ENCODE measurements around the gene IL36G.

IL36G gene

GRCh38 chr2:112967023-112967422 is 10.8 kb upstream of the IL36G start:
- DNase-seq (ENCODE audit: low read depth, low spot score) = no peak
- H3K27ac ChIP-seq = no peak overlapping the region

GRCh38 chr2:112972423-112973086 is 5.3 kb upstream of the IL36G start:
- H3K27ac ChIP-seq = peak overlapping the region; percentile 70
- peak; percentile 92 for DNase-seq (ENCODE audit: low read depth, low spot score)

GRCh38 chr2:112973156-112973555 is 4.7 kb upstream of the IL36G start:
- peak overlapping the region; percentile 70 for H3K27ac ChIP-seq
- DNase-seq (ENCODE audit: low read depth, low spot score) = peak; percentile 60

GRCh38 chr2:112979731-112980130 is 1.9 kb downstream of the IL36G start:
- no peak overlapping the region for H3K27ac ChIP-seq
- no peak for DNase-seq (ENCODE audit: low read depth, low spot score)

- no peak for DNase-seq (ENCODE audit: low read depth, low spot score)
Measured at GRCh38 chr2:112980537-112980936, 2.7 kb downstream of the IL36G start.

GRCh38 chr2:112985090-112985489 is 7.3 kb downstream of the IL36G start:
- H3K27ac ChIP-seq = no peak overlapping the region
- DNase-seq (ENCODE audit: low read depth, low spot score) = no peak

More at GRCh38 chr2:112980537-112980936, 2.7 kb downstream of the IL36G start:
- H3K27ac ChIP-seq = no peak overlapping the region

- no peak for DNase-seq (ENCODE audit: low read depth, low spot score)
- no peak overlapping the region for H3K27ac ChIP-seq
Measured at GRCh38 chr2:112989611-112990010, 11.8 kb downstream of the IL36G start.

GRCh38 chr2:112993831-112994230 is 16.0 kb downstream of the IL36G start:
- H3K27ac ChIP-seq = no peak overlapping the region
- DNase-seq (ENCODE audit: low read depth, low spot score) = no peak

GRCh38 chr2:112994648-112995047 is 16.8 kb downstream of the IL36G start:
- H3K27ac ChIP-seq = no peak overlapping the region

GRCh38 chr2:112995346-112995920 is 17.6 kb downstream of the IL36G start:
- no peak for DNase-seq (ENCODE audit: low read depth, low spot score)
- no peak overlapping the region for H3K27ac ChIP-seq

More at GRCh38 chr2:112994648-112995047, 16.8 kb downstream of the IL36G start:
- DNase-seq (ENCODE audit: low read depth, low spot score) = no peak

GRCh38 chr2:112996635-112997034 is 18.8 kb downstream of the IL36G start:
- H3K27ac ChIP-seq = no peak overlapping the region
- DNase-seq (ENCODE audit: low read depth, low spot score) = no peak

GRCh38 chr2:112997151-112997550 is 19.3 kb downstream of the IL36G start:
- DNase-seq (ENCODE audit: low read depth, low spot score) = no peak
- H3K27ac ChIP-seq = no peak overlapping the region

GRCh38 chr2:113000436-113000835 is 22.6 kb downstream of the IL36G start:
- no peak for DNase-seq (ENCODE audit: low read depth, low spot score)

GRCh38 chr2:113002677-113003076 is 24.9 kb downstream of the IL36G start:
- no peak overlapping the region for H3K27ac ChIP-seq
- DNase-seq (ENCODE audit: low read depth, low spot score) = no peak

More at GRCh38 chr2:113000436-113000835, 22.6 kb downstream of the IL36G start:
- no peak overlapping the region for H3K27ac ChIP-seq

GRCh38 chr2:113005030-113005509 is 27.3 kb downstream of the IL36G start, which contains the start of gene IL36A:
TSS of gene IL36A (plus strand) at chr2:113005459. CDS start at chr2:113005872, 413 bp downstream.
- H3K27ac ChIP-seq = peak within 1 kb of the TSS; percentile 49
- no peak for DNase-seq (ENCODE audit: low read depth, low spot score)

- DNase-seq (ENCODE audit: low read depth, low spot score) = no peak
- no peak overlapping the region for H3K27ac ChIP-seq
Measured at GRCh38 chr2:113007250-113007649, 29.4 kb downstream of the IL36G start.

- no peak overlapping the region for H3K27ac ChIP-seq
- no peak for DNase-seq (ENCODE audit: low read depth, low spot score)
Measured at GRCh38 chr2:113009622-113010021, 31.8 kb downstream of the IL36G start.

GRCh38 chr2:113010088-113010487 is 32.3 kb downstream of the IL36G start:
- no peak for DNase-seq (ENCODE audit: low read depth, low spot score)
- no peak overlapping the region for H3K27ac ChIP-seq

GRCh38 chr2:113011108-113011507 is 33.3 kb downstream of the IL36G start:
- DNase-seq (ENCODE audit: low read depth, low spot score) = no peak
- H3K27ac ChIP-seq = no peak overlapping the region

- peak overlapping the region; percentile 35 for H3K27ac ChIP-seq
- DNase-seq (ENCODE audit: low read depth, low spot score) = peak; percentile 60
Measured at GRCh38 chr2:113012436-113013335, 34.9 kb downstream of the IL36G start.

- H3K27ac ChIP-seq = peak overlapping the region; percentile 35
- DNase-seq (ENCODE audit: low read depth, low spot score) = no peak
Measured at GRCh38 chr2:113013336-113013661, 35.5 kb downstream of the IL36G start.
